Erythroblast (primary cell): ENCODE measurements around the gene SLAMF6.

Experiments
- GATA1 ChIP-seq: IDR thresholded peaks from 2 replicates; pipeline ENCODE4 v1.6.1; 2011; ENCODE audit warnings: low read depth, mild to moderate bottlenecking, control low read depth, low read length, moderate library complexity
- POLR2A ChIP-seq: IDR thresholded peaks from 2 replicates; pipeline ENCODE4 v1.6.1; 2011; ENCODE audit warnings: mild to moderate bottlenecking, low read length

DNA sequence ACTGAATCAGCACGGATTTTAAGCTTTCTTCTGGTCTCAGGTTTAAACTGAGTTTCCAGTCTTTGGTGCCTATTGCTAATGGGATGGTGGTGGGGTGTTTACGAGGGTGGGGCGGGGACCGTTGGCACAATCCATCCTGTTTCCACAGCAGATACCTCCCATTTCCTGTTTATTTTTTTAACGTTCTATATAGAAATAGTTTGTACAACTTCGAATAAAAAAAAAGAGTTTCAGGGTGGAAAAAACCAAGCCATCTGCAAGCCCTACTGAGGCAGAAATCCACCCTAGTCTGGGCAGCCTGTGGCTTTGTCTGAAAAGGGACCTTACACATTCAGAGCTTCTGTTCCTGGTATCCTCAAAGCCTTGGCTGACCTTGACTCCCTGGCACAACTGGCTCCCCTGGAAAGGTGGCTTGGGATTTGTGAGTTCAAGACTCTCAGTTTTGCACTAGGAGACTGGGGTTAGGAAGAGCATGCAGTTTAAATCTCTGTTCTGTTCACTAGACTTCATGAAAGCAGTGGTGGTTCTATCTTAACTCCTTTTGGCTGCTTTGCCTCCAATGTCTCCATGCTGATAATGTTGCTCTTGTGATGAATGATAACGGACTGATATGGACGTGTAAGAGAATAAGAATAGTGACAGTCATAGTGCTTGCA, 76.0 kb downstream of the SLAMF6 start:
- TF ChIP-seq POLR2A (no peak), GATA1 (no peak)
